Measurements from ENCODE around the gene SEMA4D.

- TF ChIP-seq CTCF (IDR thresholded peaks at IDR 0.05) (no peak), EP300 (IDR thresholded peaks at IDR 0.05) (no peak), POLR2A (IDR thresholded peaks at IDR 0.05) (no peak)
These were observed 27.1 kb upstream of the SEMA4D start for GRCh38 chr9:89524963-89525362.
